ENCODE data around the gene MAP4K3. TPM values are rescaled to one million over a fixed set of nuclear protein-coding genes. Genes with fewer than 3 reads are reported as not detected.

MAP4K3 gene
- total RNA-seq, 1 experiment from 2014 or later: 21.4 TPM

DNA sequence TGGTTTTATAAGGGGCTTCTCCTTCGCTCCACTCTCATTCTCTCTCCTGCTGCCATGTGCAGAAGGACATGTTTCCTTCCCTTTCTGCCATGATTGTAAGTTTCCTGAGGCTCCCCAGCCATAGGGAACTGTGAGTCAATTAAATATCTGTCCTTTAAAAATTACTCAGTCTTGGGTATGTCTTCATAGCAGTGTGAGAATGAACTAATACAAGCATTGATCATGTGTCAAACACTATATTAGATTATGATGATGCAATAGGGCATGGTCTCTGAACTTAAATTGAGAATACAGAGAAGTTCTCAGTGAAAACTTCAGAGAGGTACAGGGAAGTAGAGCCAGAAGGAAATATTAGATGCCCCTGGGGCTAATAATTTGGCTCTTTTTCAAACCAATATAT lies 5.9 kb upstream of the MAP4K3 start:
- H2AFZ ChIP-seq (ENCODE audit: low read depth, low read length, poor library complexity, severe bottlenecking): no peak overlapping the region
- H3K36me3 ChIP-seq (ENCODE audit: control insufficient read depth in 1 of 2, insufficient read depth in 2 of 2, low read length in 2 of 2): no peaks in the 10 kb centered on the region
- no TSS peak for BruUV-seq (replicated peaks)
- no peak overlapping the region for H3K27ac ChIP-seq (ENCODE audit: low read depth, low read length)
- intact Hi-C loops (cut with micrococcal nuclease): no loop called here
- H3K4me3 ChIP-seq (replicated peaks in 1 of 2; ENCODE audit: low read depth in 1 of 2, low read length in 2 of 2): no peak overlapping the region
- no peak overlapping the region for H3K4me2 ChIP-seq (ENCODE audit: low read length)
- TF ChIP-seq JUND (IDR thresholded peaks at IDR 0.05): no peak
- peaks cover 14 to 17% of the 10 kb centered on the region in 2 experiments for H3K4me1 ChIP-seq (ENCODE audit: control insufficient read depth in 1 of 2, insufficient read depth in 2 of 2, low read length in 2 of 2)
- no peaks in the 10 kb centered on the region for H3K27me3 ChIP-seq (ENCODE audit: insufficient read depth, low read length)
- H4K20me1 ChIP-seq (ENCODE audit: insufficient read depth): no peaks in the 10 kb centered on the region
- no peaks in the 10 kb centered on the region; a peak in 2 of 4 replicates for H3K9me3 ChIP-seq (ENCODE audit: control insufficient read depth in 1 of 2, insufficient read depth in 1 of 2, low read depth in 1 of 2, low read length in 2 of 2)
- no peaks in the 10 kb centered on the region for H3K9me2 ChIP-seq (ENCODE audit: insufficient read depth)
- DNase-seq (ENCODE audit: low read depth, low spot score) (no peak), ATAC-seq (no peak)
- H3K9ac ChIP-seq (ENCODE audit: low read length): no peak overlapping the region
- no peaks in the 10 kb centered on the region for H3K79me2 ChIP-seq (ENCODE audit: insufficient read depth, low read length)
- CTCF ChIA-PET: no interaction called here
- RAD21 ChIA-PET (ENCODE audit: low non-redundant PET in 1 of 2, low total read pairs in 2 of 2, uncharacterized antibody in 2 of 2, unreplicated experiment in 2 of 2): no interaction called here
- POLR2A ChIA-PET: no interaction called here

DNA sequence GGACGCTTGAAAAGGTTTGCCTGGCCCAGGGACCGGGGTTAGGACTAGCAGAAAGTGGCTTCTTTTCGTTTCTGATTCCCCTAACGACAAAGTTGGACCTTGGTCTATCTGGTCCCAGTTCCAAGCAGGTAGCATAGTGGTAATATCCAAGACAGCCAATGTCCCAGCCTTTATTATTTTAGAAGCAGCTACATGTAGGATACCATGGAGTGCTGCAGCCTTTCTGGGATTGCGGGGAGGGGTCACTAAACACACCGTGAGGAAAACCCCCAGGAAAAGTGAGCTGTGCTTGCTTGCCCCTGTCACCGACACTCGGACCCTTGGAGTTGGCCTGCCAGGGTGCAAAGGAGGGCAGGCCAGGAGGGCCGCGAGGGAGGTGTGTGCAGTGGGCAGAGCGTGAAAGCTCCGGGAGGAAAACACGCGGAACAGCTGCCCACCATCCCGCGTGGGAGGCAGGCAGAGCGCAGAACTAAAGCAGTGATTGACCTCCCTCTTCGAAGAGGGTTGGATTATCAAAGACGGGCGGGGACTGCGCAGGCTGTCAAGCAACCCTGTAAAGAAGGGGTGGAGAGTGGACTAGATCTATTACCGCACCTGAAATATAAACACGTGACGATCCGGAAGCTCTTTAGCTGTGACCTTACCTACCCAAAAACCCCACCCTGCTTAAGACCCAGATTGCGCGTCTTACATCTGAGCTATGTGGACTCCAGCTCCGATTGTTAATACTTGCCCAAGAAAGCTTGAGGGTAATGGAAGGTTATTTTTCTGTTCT lies 624 bp upstream of the MAP4K3 start:
- H3K27ac ChIP-seq (ENCODE audit: low read depth, low read length): peak overlapping the region; percentile 89
- ATAC-seq (peak; percentile 70), DNase-seq (ENCODE audit: low read depth, low spot score) (peak; percentile 63)
- H3K4me3 ChIP-seq (replicated peaks in 1 of 2; ENCODE audit: low read depth in 1 of 2, low read length in 2 of 2): peak overlapping the region; percentile 81 to 87
- BruUV-seq (replicated peaks): no TSS peak
- intact Hi-C loops (cut with micrococcal nuclease): no loop called here
- no peaks in the 10 kb centered on the region; the same call in 1 of the 2 replicates for H4K20me1 ChIP-seq (ENCODE audit: insufficient read depth)
- H3K36me3 ChIP-seq (ENCODE audit: control insufficient read depth in 1 of 2, insufficient read depth in 2 of 2, low read length in 2 of 2): no peaks in the 10 kb centered on the region; a peak in 1 of 4 replicates
- no peaks in the 10 kb centered on the region for H3K9me2 ChIP-seq (ENCODE audit: insufficient read depth)
- H3K27me3 ChIP-seq (ENCODE audit: insufficient read depth, low read length): no peaks in the 10 kb centered on the region
- no peaks in the 10 kb centered on the region; a peak in 2 of 4 replicates for H3K9me3 ChIP-seq (ENCODE audit: control insufficient read depth in 1 of 2, insufficient read depth in 1 of 2, low read depth in 1 of 2, low read length in 2 of 2)
- CTCF ChIA-PET: interaction anchor here (1.0 kb wide), 1 partner anchor 56 kb away, joined by 3 read pairs; no protein-coding TSS in a partner anchor
- H3K4me2 ChIP-seq (ENCODE audit: low read length): peak overlapping the region; percentile 91
- POLR2A ChIA-PET: no interaction called here
- H2AFZ ChIP-seq (ENCODE audit: low read depth, low read length, poor library complexity, severe bottlenecking): peak overlapping the region; percentile 28
- TF ChIP-seq, protein P1, sequence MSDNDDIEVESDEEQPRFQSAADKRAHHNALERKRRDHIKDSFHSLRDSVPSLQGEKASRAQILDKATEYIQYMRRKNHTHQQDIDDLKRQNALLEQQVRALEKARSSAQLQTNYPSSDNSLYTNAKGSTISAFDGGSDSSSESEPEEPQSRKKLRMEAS (IDR thresholded peaks at IDR 0.05): peak; percentile 66
- TF ChIP-seq POLR2AphosphoS5 (IDR thresholded peaks at IDR 0.05; ENCODE audit: low read depth, low read length): peak; percentile 55
- peak; percentile 89 for TF ChIP-seq POLR2A (IDR thresholded peaks at IDR 0.05; ENCODE audit: borderline replicate concordance, extremely low read depth, insufficient read depth, insufficient read length)
- no peak for TF ChIP-seq ZNF274 (IDR thresholded peaks at IDR 0.05; ENCODE audit: low read depth, low read length)
- TF ChIP-seq YY1 (IDR thresholded peaks at IDR 0.05; ENCODE audit: extremely low read depth, insufficient replicate concordance, low read depth, low read length): peak; percentile 22
- TF ChIP-seq JUND (IDR thresholded peaks at IDR 0.05): no peak
- RAD21 ChIA-PET (ENCODE audit: low non-redundant PET in 1 of 2, low total read pairs in 2 of 2, uncharacterized antibody in 2 of 2, unreplicated experiment in 2 of 2): interaction anchor here in 1 of 2 experiments (0.7 kb wide), 1 partner anchor 25 kb away, joined by 8 read pairs; no protein-coding TSS in a partner anchor
- H3K9ac ChIP-seq (ENCODE audit: low read length): peak overlapping the region; percentile 73
- peaks cover 40% of the 10 kb centered on the region for H3K79me2 ChIP-seq (ENCODE audit: insufficient read depth, low read length)
- peaks cover 19 to 31% of the 10 kb centered on the region in 2 experiments for H3K4me1 ChIP-seq (ENCODE audit: control insufficient read depth in 1 of 2, insufficient read depth in 2 of 2, low read length in 2 of 2)
